SK-N-SH treated with all-trans-retinoic acid at 6 μM for 48 hours (cell line): Measurements from ENCODE around the gene ZNF500.

Experiments used
- ATAC-seq: fragments of 200-7000 bp; cut with Tn5 transposase; 3 replicates; pipeline ENCODE4 v1.9.1; 2020; ENCODE audit warnings: mild to moderate bottlenecking, moderate library complexity
- BACH2 ChIP-seq: fragments of 250-450 bp; sonication (Bioruptor Pico); IDR thresholded peaks from 2 replicates; pipeline ENCODE4 v1.9.0; 2021; ENCODE audit warnings: mild to moderate bottlenecking, borderline replicate concordance
- CREB5 ChIP-seq: fragments of 250-450 bp; sonication (Bioruptor Pico); IDR thresholded peaks from 2 replicates; pipeline ENCODE4 v1.5.1; 2020; ENCODE audit warnings: low read depth, mild to moderate bottlenecking, moderate library complexity
- CSDC2 ChIP-seq: fragments of 250-450 bp; sonication (Bioruptor Pico); IDR thresholded peaks from 2 replicates; pipeline ENCODE4 v1.5.0; 2020; ENCODE audit warnings: mild to moderate bottlenecking, moderate library complexity
- CSRNP3 ChIP-seq: fragments of 250-450 bp; sonication (Bioruptor Pico); IDR thresholded peaks from 2 replicates; pipeline ENCODE4 v1.5.1; 2021; ENCODE audit warnings: mild to moderate bottlenecking, moderate library complexity
- ESRRG ChIP-seq: fragments of 250-450 bp; sonication (Bioruptor Pico); IDR thresholded peaks from 2 replicates; pipeline ENCODE4 v1.6.1; 2021; ENCODE audit warnings: mild to moderate bottlenecking
- GLIS3 ChIP-seq: fragments of 250-450 bp; sonication (Bioruptor Pico); IDR thresholded peaks from 2 replicates; pipeline ENCODE4 v1.5.0; 2020; ENCODE audit warnings: mild to moderate bottlenecking, moderate library complexity
- ISL1 ChIP-seq: fragments of 250-450 bp; sonication (Bioruptor Pico); IDR thresholded peaks from 2 replicates; pipeline ENCODE4 v2.1.2; 2022; ENCODE audit warnings: mild to moderate bottlenecking, moderate library complexity
- OSR1 ChIP-seq: fragments of 250-450 bp; sonication (Bioruptor Pico); IDR thresholded peaks from 2 replicates; pipeline ENCODE4 v1.8.0; 2022; ENCODE audit warnings: moderate library complexity, mild to moderate bottlenecking, inconsistent platforms
- RARB ChIP-seq: fragments of 250-450 bp; sonication (Bioruptor Pico); IDR thresholded peaks from 2 replicates; pipeline ENCODE4 v1.8.0; 2021; ENCODE audit warnings: mild to moderate bottlenecking, moderate library complexity
- SNAI2 ChIP-seq: fragments of 250-450 bp; sonication (Bioruptor Pico); IDR thresholded peaks from 2 replicates; pipeline ENCODE4 v1.5.0; 2020; ENCODE audit warnings: mild to moderate bottlenecking, moderate library complexity
- TCF4 ChIP-seq: fragments of 250-450 bp; sonication (Bioruptor Pico); IDR thresholded peaks from 2 replicates; pipeline ENCODE4 v1.8.0; 2021; ENCODE audit warnings: mild to moderate bottlenecking, moderate library complexity, borderline replicate concordance
- TSHZ2 ChIP-seq: fragments of 250-450 bp; sonication (Bioruptor Pico); IDR thresholded peaks from 2 replicates; pipeline ENCODE4 v1.5.0; 2020; ENCODE audit warnings: mild to moderate bottlenecking, moderate library complexity
- ZC3H10 ChIP-seq: fragments of 250-450 bp; sonication (Bioruptor Pico); IDR thresholded peaks from 2 replicates; pipeline ENCODE4 v1.5.1; 2021; ENCODE audit warnings: mild to moderate bottlenecking, moderate library complexity
- ZFP3 ChIP-seq: fragments of 250-450 bp; sonication (Bioruptor Pico); IDR thresholded peaks from 2 replicates; pipeline ENCODE4 v1.5.0; 2020; ENCODE audit warnings: mild to moderate bottlenecking, moderate library complexity
- ZFP30 ChIP-seq: fragments of 450-650 bp; formaldehyde crosslinking; IDR thresholded peaks from 2 replicates; pipeline ENCODE4 v1.5.0; 2022; ENCODE audit warnings: mild to moderate bottlenecking, moderate library complexity
- ZNF565 ChIP-seq: fragments of 450-650 bp; formaldehyde crosslinking; conservative IDR thresholded peaks from 2 replicates; pipeline ENCODE4 v1.5.0; 2020; ENCODE audit warnings: low read depth, mild to moderate bottlenecking, moderate library complexity
- ZNF70 ChIP-seq: fragments of 450-650 bp; formaldehyde crosslinking; IDR thresholded peaks from 2 replicates; pipeline ENCODE4 v1.5.0; 2020; ENCODE audit warnings: mild to moderate bottlenecking, moderate library complexity
- TF ChIP-seq, protein P1 (sequence below): fragments of 250-450 bp; sonication (Bioruptor Pico); IDR thresholded peaks from 2 replicates; pipeline ENCODE4 v1.8.0; 2020; ENCODE audit warnings: mild to moderate bottlenecking, moderate library complexity, borderline replicate concordance
- TF ChIP-seq, protein P2 (sequence below): fragments of 250-450 bp; sonication (Bioruptor Pico); IDR thresholded peaks from 2 replicates; pipeline ENCODE4 v1.8.0; 2021; ENCODE audit warnings: low read depth, mild to moderate bottlenecking, moderate library complexity, borderline replicate concordance

The ZNF500 gene

GRCh38 chr16:4734063-4734729 lies 32.8 kb downstream of the ZNF500 start, which contains the start of the genes ANKS3 and DNAAF8:
TSS of gene ANKS3 (minus strand) at chr16:4734271. CDS start at chr16:4730149, 4,122 bp downstream.
TSS of gene DNAAF8 (plus strand) at chr16:4734537. CDS start at chr16:4736515, 1,978 bp downstream.
- TF ChIP-seq ZFP3 (CRISPR knock-in tag) (no peak), ZNF565 (CRISPR knock-in tag) (no peak), SNAI2 (no peak), TCF4 (no peak), CSDC2 (CRISPR knock-in tag) (no peak), GLIS3 (CRISPR knock-in tag) (no peak), RARB (CRISPR knock-in tag) (no peak), CSRNP3 (CRISPR knock-in tag) (no peak), ZC3H10 (CRISPR knock-in tag) (no peak)
- TF ChIP-seq, protein P1, sequence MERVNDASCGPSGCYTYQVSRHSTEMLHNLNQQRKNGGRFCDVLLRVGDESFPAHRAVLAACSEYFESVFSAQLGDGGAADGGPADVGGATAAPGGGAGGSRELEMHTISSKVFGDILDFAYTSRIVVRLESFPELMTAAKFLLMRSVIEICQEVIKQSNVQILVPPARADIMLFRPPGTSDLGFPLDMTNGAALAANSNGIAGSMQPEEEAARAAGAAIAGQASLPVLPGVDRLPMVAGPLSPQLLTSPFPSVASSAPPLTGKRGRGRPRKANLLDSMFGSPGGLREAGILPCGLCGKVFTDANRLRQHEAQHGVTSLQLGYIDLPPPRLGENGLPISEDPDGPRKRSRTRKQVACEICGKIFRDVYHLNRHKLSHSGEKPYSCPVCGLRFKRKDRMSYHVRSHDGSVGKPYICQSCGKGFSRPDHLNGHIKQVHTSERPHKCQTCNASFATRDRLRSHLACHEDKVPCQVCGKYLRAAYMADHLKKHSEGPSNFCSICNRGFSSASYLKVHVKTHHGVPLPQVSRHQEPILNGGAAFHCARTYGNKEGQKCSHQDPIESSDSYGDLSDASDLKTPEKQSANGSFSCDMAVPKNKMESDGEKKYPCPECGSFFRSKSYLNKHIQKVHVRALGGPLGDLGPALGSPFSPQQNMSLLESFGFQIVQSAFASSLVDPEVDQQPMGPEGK = no peak
- peak; percentile 98 for ATAC-seq

GRCh38 chr16:4733747-4734062 lies 33.3 kb downstream of the ZNF500 start:
- TF ChIP-seq ZC3H10 (CRISPR knock-in tag) (no peak), ZFP30 (no peak), ISL1 (CRISPR knock-in tag) (no peak), TCF4 (no peak)
- ATAC-seq = peak; percentile 1

DNA sequence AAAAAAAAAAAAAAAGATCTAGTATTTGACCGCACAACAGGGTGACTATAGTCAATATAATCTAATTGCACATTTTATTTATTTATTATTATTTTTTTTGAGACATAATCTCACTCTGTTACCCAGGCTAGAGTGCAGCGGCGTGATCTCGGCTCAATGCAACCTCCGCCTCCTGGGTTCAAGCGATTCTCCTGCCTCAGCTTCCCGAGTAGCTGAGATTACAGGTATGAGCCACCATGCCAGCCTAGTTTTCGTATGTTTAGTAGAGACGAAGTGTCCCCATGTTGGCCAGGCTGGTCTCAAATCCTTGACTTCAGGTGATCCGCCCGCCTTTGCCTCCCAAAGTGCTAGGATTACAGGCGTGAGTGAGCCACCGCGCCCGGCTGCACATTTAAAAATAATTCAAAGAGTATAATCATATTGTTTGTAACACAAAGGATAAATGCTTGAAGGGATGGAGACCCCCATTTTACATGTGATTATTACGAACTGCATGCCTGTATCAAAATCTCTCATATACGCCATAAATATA lies 33.7 kb downstream of the ZNF500 start:
- TF ChIP-seq ZNF565 (CRISPR knock-in tag) (no peak), OSR1 (CRISPR knock-in tag) (no peak), ZC3H10 (CRISPR knock-in tag) (no peak), ZNF70 (CRISPR knock-in tag) (no peak), TSHZ2 (CRISPR knock-in tag) (no peak), SNAI2 (no peak), BACH2 (CRISPR knock-in tag) (no peak), CREB5 (no peak), ESRRG (CRISPR knock-in tag) (no peak), TCF4 (no peak)
- TF ChIP-seq, protein P1 = no peak
- TF ChIP-seq, protein P2, sequence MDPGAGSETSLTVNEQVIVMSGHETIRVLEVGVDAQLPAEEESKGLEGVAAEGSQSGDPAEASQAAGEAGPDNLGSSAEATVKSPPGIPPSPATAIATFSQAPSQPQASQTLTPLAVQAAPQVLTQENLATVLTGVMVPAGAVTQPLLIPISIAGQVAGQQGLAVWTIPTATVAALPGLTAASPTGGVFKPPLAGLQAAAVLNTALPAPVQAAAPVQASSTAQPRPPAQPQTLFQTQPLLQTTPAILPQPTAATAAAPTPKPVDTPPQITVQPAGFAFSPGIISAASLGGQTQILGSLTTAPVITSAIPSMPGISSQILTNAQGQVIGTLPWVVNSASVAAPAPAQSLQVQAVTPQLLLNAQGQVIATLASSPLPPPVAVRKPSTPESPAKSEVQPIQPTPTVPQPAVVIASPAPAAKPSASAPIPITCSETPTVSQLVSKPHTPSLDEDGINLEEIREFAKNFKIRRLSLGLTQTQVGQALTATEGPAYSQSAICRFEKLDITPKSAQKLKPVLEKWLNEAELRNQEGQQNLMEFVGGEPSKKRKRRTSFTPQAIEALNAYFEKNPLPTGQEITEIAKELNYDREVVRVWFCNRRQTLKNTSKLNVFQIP (CRISPR knock-in tag) = no peak
- ATAC-seq = no peak
